K562 (cell line): ENCODE data around the gene UCHL5.

Source experiments
- GTF2B ChIP-seq: IDR thresholded peaks from 2 replicates; pipeline ENCODE4 v1.6.1; 2011; ENCODE audit not compliant: insufficient read length; ENCODE audit errors: extremely low read depth
- MTF1 ChIP-seq: fragments of 250-450 bp; sonication (Bioruptor Pico); IDR thresholded peaks from 2 replicates; pipeline ENCODE4 v1.9.0; 2021; ENCODE audit warnings: moderate library complexity, mild to moderate bottlenecking, inconsistent platforms, borderline replicate concordance
- PHB2 ChIP-seq: fragments of 450-650 bp; IDR thresholded peaks from 2 replicates; pipeline ENCODE4 v1.6.1; 2017; ENCODE audit warnings: low read depth
- POLR2AphosphoS5 ChIP-seq: IDR thresholded peaks from 2 replicates; pipeline ENCODE4 v1.6.1; 2011; ENCODE audit warnings: mild to moderate bottlenecking, low read depth, low read length, moderate library complexity; ENCODE audit not compliant: control insufficient read depth, insufficient read depth
- RCOR1 ChIP-seq, 2 experiments: IDR thresholded peaks; 2 replicates each; pipeline ENCODE4 v1.6.1; 2012; ENCODE audit warnings: low read depth in 2 of 2, low read length in 2 of 2, borderline replicate concordance in 1 of 2, improper control_type of control experiment in 1 of 2
- ZNF133 ChIP-seq: fragments of 250-450 bp; sonication (Bioruptor Pico); IDR thresholded peaks from 2 replicates; pipeline ENCODE4 v1.4.0; 2020; ENCODE audit warnings: mild to moderate bottlenecking

DNA sequence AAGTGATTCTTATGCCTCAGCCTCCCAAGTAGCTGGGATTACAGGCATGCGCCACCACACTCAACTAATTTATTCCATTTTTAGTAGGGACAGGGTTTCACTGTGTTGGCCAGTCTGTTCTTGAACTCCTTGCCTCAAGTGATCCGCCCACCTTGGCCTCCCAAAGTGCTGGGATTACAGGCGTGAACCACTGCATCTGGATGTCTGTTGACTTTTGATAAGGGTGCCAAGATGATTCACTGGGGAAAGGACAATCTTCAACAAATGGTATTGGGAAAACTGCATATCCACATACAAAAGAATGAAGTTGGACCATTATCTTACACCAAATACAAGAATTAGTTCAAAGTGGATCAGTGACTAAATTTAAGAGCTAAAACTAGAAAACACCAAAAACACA is 20.0 kb upstream of the UCHL5 start:
- TF ChIP-seq ZNF133 (CRISPR knock-in tag) (no peak), MTF1 (CRISPR knock-in tag) (no peak), PHB2 (no peak), POLR2AphosphoS5 (peak; percentile 61; the same call in 1 of the 2 replicates), RCOR1 (IDR thresholded peaks at IDR 0.05; ENCODE audit: borderline replicate concordance in 1 of 2, low read depth in 2 of 2, low read length in 2 of 2) (peak in 1 of 2 experiments; percentile 21; a peak in 1 of 4 replicates), GTF2B (no peak)
